K562 (cell line): ENCODE data around the gene RBM12. TPM values are rescaled to one million over a fixed set of nuclear protein-coding genes. Genes with fewer than 3 reads are reported as not detected.

Experiments used
- CBX1 ChIP-seq: sonication (generic); IDR thresholded peaks from 2 replicates; pipeline ENCODE4 v1.6.1; 2016; ENCODE audit warnings: antibody characterized with exemption, low read depth, mild to moderate bottlenecking
- MAZ ChIP-seq, 2 experiments: fragments of 450-650 bp in 1 of 2; sonication (generic) in 1 of 2; formaldehyde crosslinking; IDR thresholded peaks in 1 of 2; conservative IDR thresholded peaks in 1 of 2; 2 replicates each; pipeline versions ENCODE4 v1.4.0 to v1.5.0; 2020; ENCODE audit warnings: mild to moderate bottlenecking in 1 of 2, missing genetic modification reagents in 1 of 2
- MGA ChIP-seq: fragments of 450-650 bp; IDR thresholded peaks from 2 replicates; pipeline ENCODE4 v1.6.1; 2016; ENCODE audit warnings: mild to moderate bottlenecking, moderate library complexity
- RB1 ChIP-seq: fragments of 450-650 bp; IDR thresholded peaks from 2 replicates; pipeline ENCODE4 v1.6.1; 2017; ENCODE audit warnings: low read depth, mild to moderate bottlenecking
- RBM25 ChIP-seq: fragments of 200-400 bp; formaldehyde crosslinking; IDR thresholded peaks from 2 replicates; pipeline ENCODE4 v1.6.1; 2018; ENCODE audit warnings: low read length, low read depth, moderate library complexity; ENCODE audit not compliant: severe bottlenecking
- RBM34 ChIP-seq: fragments of 200-400 bp; formaldehyde crosslinking; IDR thresholded peaks from 2 replicates; pipeline ENCODE4 v1.6.1; 2018; ENCODE audit warnings: low read length, borderline replicate concordance; ENCODE audit not compliant: insufficient read depth
- TGIF2 ChIP-seq: sonication (generic); formaldehyde crosslinking; IDR thresholded peaks from 2 replicates; pipeline ENCODE4 v1.8.1; 2022; ENCODE audit warnings: mild to moderate bottlenecking, missing genetic modification reagents, moderate library complexity
- polyA plus RNA-seq, 8 experiments: library from polyadenylated mRNA; depleted of rRNA in 4 of 8; stranded (reverse) in 5 of 8; unstranded in 3 of 8; fragments of >200 nt; fragmentation: Nextera tagmentation in 2 of 8; fragmentation: Illumina TruSeq in 1 of 8; extraction: Ambion mirVana in 2 of 8; extraction: Trizol in 1 of 8; gene quantifications; 2 replicates each; pipeline versions ENCODE4 v1.2.1 to v1.2.3, GENCODE V29; 2011 to 2014; ENCODE audit warnings: inconsistent platforms in 1 of 8, missing spikeins in 1 of 8
- total RNA-seq, 7 experiments: library from RNA; depleted of rRNA in 6 of 7; stranded (reverse); fragments of >200 nt in 6 of 7; fragmentation: Illumina TruSeq in 2 of 7; extraction: Trizol in 2 of 7; gene quantifications; 2 replicates each; pipeline versions ENCODE4 v1.2.1 to v1.2.3, GENCODE V29; 2011 to 2021; ENCODE audit warnings: low replicate concordance in 1 of 7
- TF ChIP-seq, protein P1 (sequence below): sonication (generic); formaldehyde crosslinking; IDR thresholded peaks from 2 replicates; pipeline ENCODE4 v1.8.0; 2023; ENCODE audit warnings: mild to moderate bottlenecking, missing genetic modification reagents

Gene RBM12
- total and polyA plus RNA-seq, 9 of the 15 experiments (the other 6 are each of a cell fraction or from before 2014, with no cell fraction given): 5.0 to 162 (median 73.3) TPM

DNA sequence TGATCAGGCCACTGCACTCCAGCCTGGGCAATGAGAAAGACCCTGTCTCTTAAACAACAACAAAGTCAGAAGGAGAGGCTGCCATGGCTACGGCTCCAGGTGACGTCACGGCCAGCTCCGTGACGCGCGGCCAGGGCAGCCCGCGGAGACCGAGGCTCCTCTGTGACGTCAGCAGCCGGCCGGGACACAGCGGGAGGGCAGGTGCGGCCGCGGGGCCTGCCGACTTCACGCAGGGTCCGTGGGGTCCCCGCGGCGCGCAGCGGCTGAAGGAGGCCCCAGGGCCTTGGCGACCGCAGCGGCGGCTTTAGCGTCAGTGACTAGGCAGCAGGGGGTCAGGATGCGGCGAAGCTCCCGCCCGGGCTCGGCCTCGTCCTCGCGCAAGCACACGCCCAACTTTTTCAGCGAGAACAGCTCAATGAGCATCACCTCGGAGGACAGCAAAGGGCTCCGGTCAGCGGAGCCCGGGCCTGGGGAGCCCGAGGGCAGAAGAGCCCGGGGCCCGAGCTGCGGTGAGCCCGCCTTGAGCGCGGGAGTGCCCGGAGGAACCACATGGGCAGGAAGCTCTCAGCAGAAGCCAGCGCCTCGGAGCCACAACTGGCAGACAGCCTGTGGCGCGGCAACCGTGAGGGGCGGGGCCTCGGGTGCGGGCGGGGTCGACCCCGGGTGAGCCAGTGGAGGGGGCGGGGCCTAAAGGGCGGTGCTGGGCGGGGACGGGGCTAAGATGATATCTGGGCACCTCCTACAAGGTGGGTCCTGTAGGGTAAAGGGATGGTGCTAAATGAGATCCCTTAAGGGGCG, 48.8 kb downstream of the RBM12 start, which contains the start of gene SPAG4 (continued):
- TF ChIP-seq, protein P1, sequence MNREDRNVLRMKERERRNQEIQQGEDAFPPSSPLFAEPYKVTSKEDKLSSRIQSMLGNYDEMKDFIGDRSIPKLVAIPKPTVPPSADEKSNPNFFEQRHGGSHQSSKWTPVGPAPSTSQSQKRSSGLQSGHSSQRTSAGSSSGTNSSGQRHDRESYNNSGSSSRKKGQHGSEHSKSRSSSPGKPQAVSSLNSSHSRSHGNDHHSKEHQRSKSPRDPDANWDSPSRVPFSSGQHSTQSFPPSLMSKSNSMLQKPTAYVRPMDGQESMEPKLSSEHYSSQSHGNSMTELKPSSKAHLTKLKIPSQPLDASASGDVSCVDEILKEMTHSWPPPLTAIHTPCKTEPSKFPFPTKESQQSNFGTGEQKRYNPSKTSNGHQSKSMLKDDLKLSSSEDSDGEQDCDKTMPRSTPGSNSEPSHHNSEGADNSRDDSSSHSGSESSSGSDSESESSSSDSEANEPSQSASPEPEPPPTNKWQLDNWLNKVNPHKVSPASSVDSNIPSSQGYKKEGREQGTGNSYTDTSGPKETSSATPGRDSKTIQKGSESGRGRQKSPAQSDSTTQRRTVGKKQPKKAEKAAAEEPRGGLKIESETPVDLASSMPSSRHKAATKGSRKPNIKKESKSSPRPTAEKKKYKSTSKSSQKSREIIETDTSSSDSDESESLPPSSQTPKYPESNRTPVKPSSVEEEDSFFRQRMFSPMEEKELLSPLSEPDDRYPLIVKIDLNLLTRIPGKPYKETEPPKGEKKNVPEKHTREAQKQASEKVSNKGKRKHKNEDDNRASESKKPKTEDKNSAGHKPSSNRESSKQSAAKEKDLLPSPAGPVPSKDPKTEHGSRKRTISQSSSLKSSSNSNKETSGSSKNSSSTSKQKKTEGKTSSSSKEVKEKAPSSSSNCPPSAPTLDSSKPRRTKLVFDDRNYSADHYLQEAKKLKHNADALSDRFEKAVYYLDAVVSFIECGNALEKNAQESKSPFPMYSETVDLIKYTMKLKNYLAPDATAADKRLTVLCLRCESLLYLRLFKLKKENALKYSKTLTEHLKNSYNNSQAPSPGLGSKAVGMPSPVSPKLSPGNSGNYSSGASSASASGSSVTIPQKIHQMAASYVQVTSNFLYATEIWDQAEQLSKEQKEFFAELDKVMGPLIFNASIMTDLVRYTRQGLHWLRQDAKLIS (CRISPR knock-in tag): no peak
- TF ChIP-seq RBM34 (no peak), CBX1 (peak; percentile 42; the same call in 1 of the 2 replicates), RB1 (peak; percentile 74), TGIF2 (CRISPR knock-in tag) (no peak), MAZ (CRISPR knock-in tag; conservative IDR thresholded peaks at IDR 0.05 in 1 of 2, IDR thresholded peaks at IDR 0.05 in 1 of 2) (peak; percentile 75 to 78), MGA (peak; percentile 99), RBM25 (peak; percentile 1)
